GM23338 (cell line): Measurements from ENCODE around the gene CR2. TPM values are rescaled to one million over a fixed set of nuclear protein-coding genes. Genes with fewer than 3 reads are reported as not detected.

Experiments
- ATAC-seq: fragments of 200-7000 bp; cut with Tn5 transposase; 3 replicates; pipeline ENCODE4 v1.9.1; 2020
- DNase-seq: peaks from one replicate; pipeline ENCODE4 v3.0.0-alpha.2; 2015; ENCODE audit warnings: low spot score
- H2AFZ ChIP-seq: fragments of 200-600 bp; sonication (generic); 2 replicates; pipeline ENCODE4 v1.8.0; 2016; ENCODE audit warnings: antibody characterized with exemption, mild to moderate bottlenecking, moderate library complexity
- H3F3A ChIP-seq: fragments of 200-600 bp; sonication (generic); replicated peaks from 2 replicates; pipeline ENCODE4 v1.8.0; 2017; ENCODE audit warnings: antibody characterized with exemption, mixed run types, low read depth
- H3K27ac ChIP-seq: fragments of 200-600 bp; sonication (generic); 2 replicates; pipeline ENCODE4 v1.6.1; 2016; ENCODE audit warnings: low read depth
- H3K27me3 ChIP-seq: fragments of 200-600 bp; sonication (generic); 2 replicates; pipeline ENCODE4 v1.8.0; 2016; ENCODE audit warnings: mild to moderate bottlenecking, mixed run types, moderate library complexity; ENCODE audit not compliant: insufficient read depth
- H3K36me3 ChIP-seq: fragments of 200-600 bp; sonication (generic); 2 replicates; pipeline ENCODE4 v1.8.0; 2016; ENCODE audit warnings: mild to moderate bottlenecking; ENCODE audit not compliant: insufficient read depth
- H3K4me1 ChIP-seq: fragments of 200-600 bp; sonication (generic); 2 replicates; pipeline ENCODE4 v1.8.0; 2016; ENCODE audit warnings: mild to moderate bottlenecking, moderate library complexity; ENCODE audit not compliant: insufficient read depth
- H3K4me2 ChIP-seq: fragments of 200-600 bp; sonication (generic); 2 replicates; pipeline ENCODE4 v1.7.1; 2017; ENCODE audit warnings: mixed run types
- H3K4me3 ChIP-seq: fragments of 200-600 bp; sonication (generic); 2 replicates; pipeline ENCODE4 v1.6.1; 2016; ENCODE audit warnings: mixed run types
- H3K79me2 ChIP-seq: fragments of 200-600 bp; sonication (generic); replicated peaks from 2 replicates; pipeline ENCODE4 v1.8.0; 2017; ENCODE audit warnings: mild to moderate bottlenecking; ENCODE audit not compliant: insufficient read depth
- H3K9me2 ChIP-seq: fragments of 200-600 bp; sonication (generic); 2 replicates; pipeline ENCODE4 v1.8.0; 2017; ENCODE audit not compliant: insufficient read depth
- H4K20me1 ChIP-seq: fragments of 200-600 bp; sonication (generic); replicated peaks from 2 replicates; pipeline ENCODE4 v1.8.0; 2017; ENCODE audit warnings: mild to moderate bottlenecking; ENCODE audit not compliant: insufficient read depth
- H3K27ac Mint-ChIP-seq: 2 replicates; pipeline ENCODE4 v1.8.0; 2020; ENCODE audit warnings: inconsistent platforms, mild to moderate bottlenecking, moderate library complexity, mixed read lengths
- H3K27me3 Mint-ChIP-seq: 3 replicates; pipeline ENCODE4 v1.8.0; 2022; ENCODE audit warnings: low read depth, mild to moderate bottlenecking, moderate library complexity, mixed read lengths, inconsistent platforms; ENCODE audit not compliant: insufficient read depth, poor library complexity
- H3K36me3 Mint-ChIP-seq: 3 replicates; pipeline ENCODE4 v1.8.0; 2021; ENCODE audit warnings: low read depth, mild to moderate bottlenecking, inconsistent platforms, moderate library complexity, mixed read lengths
- H3K4me1 Mint-ChIP-seq: 3 replicates; pipeline ENCODE4 v1.8.0; 2020; ENCODE audit warnings: mild to moderate bottlenecking, inconsistent platforms, mixed read lengths
- H3K4me3 Mint-ChIP-seq: 3 replicates; pipeline ENCODE4 v1.8.0; 2021; ENCODE audit warnings: moderate library complexity, mild to moderate bottlenecking, inconsistent platforms, mixed read lengths
- H3K9me3 Mint-ChIP-seq: 3 replicates; pipeline ENCODE4 v1.8.0; 2020; ENCODE audit warnings: moderate library complexity, mild to moderate bottlenecking, inconsistent platforms, mixed read lengths
- CTCF ChIP-seq, 2 experiments: fragments of 200-600 bp in 1 of 2; sonication (generic) in 1 of 2; conservative IDR thresholded peaks; 2 replicates each; pipeline versions ENCODE4 v1.5.1 to v1.6.1; 2016 to 2017; ENCODE audit warnings: antibody characterized with exemption in 2 of 2, low read depth in 2 of 2, mild to moderate bottlenecking in 2 of 2, moderate library complexity in 1 of 2
- POLR2AphosphoS5 ChIP-seq: IDR thresholded peaks from 2 replicates; pipeline ENCODE4 v1.6.1; 2016; ENCODE audit warnings: antibody characterized with exemption, low read depth
- STAT1 ChIP-seq: IDR thresholded peaks from one replicate; pipeline ENCODE4 v1.6.1; 2016; ENCODE audit warnings: antibody characterized with exemption; ENCODE audit not compliant: unreplicated experiment
- polyA plus RNA-seq: library from polyadenylated mRNA; unstranded; fragments of >200 nt; fragmentation: Nextera tagmentation; extraction: Ambion mirVana; gene quantifications from 2 replicates; pipeline ENCODE4 v1.2.1, GENCODE V29; 2016
- total RNA-seq: library from RNA; depleted of rRNA; stranded (reverse); fragments of >200 nt; shearing (Covaris generic); gene quantifications from 2 replicates; pipeline ENCODE4 v1.2.3, GENCODE V29; 2014
- TF ChIP-seq, protein P1 (sequence below): fragments of 250-450 bp; sonication (Bioruptor Pico); IDR thresholded peaks from 2 replicates; pipeline ENCODE4 v1.5.0; 2020; ENCODE audit warnings: mild to moderate bottlenecking, moderate library complexity

The CR2 gene
- total and polyA plus RNA-seq, 2 experiments from 2014 or later, result 2.7 to 5.4 TPM

DNA sequence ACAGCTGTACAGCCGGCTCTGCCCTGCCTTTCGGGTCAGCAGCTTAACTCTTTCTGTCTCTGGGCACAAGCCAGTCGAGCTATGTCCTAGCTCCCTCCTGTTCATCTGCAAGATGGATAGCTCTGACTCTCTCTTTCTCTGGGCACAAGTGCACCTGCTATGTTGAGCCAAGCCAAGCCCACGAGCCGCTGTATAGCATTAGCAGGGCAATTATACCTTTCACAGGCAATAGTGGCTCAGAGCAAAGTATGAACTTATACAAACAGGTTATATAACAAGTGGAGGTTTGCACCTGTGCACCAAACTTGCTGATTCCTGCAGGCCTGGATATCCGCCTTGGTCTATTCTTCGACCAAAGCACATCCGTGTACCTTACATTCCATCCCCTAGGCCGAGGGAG, 33.0 kb upstream of the CR2 start:
- Histone ChIP-seq H3K27ac (no peak overlapping the region), H3K36me3 (no peaks in the 10 kb centered on the region), H4K20me1 (no peaks in the 10 kb centered on the region), H3K4me2 (no peak overlapping the region), H2AFZ (no peak overlapping the region), H3K27me3 (no peaks in the 10 kb centered on the region), H3F3A (no peaks in the 10 kb centered on the region), H3K4me3 (no peak overlapping the region), H3K9me2 (no peaks in the 10 kb centered on the region), H3K4me1 (no peaks in the 10 kb centered on the region; the same call in 1 of the 2 replicates), H3K79me2 (no peaks in the 10 kb centered on the region)
- Mint-ChIP-seq H3K4me3 (no peak overlapping the region), H3K36me3 (no peaks in the 10 kb centered on the region), H3K9me3 (no peaks in the 10 kb centered on the region), H3K27me3 (peaks cover 4% of the 10 kb centered on the region), H3K27ac (no peak overlapping the region), H3K4me1 (peaks cover 11% of the 10 kb centered on the region)
- DNase-seq (no peak), ATAC-seq (no peak)
- no peak for TF ChIP-seq POLR2AphosphoS5
- TF ChIP-seq, protein P1, sequence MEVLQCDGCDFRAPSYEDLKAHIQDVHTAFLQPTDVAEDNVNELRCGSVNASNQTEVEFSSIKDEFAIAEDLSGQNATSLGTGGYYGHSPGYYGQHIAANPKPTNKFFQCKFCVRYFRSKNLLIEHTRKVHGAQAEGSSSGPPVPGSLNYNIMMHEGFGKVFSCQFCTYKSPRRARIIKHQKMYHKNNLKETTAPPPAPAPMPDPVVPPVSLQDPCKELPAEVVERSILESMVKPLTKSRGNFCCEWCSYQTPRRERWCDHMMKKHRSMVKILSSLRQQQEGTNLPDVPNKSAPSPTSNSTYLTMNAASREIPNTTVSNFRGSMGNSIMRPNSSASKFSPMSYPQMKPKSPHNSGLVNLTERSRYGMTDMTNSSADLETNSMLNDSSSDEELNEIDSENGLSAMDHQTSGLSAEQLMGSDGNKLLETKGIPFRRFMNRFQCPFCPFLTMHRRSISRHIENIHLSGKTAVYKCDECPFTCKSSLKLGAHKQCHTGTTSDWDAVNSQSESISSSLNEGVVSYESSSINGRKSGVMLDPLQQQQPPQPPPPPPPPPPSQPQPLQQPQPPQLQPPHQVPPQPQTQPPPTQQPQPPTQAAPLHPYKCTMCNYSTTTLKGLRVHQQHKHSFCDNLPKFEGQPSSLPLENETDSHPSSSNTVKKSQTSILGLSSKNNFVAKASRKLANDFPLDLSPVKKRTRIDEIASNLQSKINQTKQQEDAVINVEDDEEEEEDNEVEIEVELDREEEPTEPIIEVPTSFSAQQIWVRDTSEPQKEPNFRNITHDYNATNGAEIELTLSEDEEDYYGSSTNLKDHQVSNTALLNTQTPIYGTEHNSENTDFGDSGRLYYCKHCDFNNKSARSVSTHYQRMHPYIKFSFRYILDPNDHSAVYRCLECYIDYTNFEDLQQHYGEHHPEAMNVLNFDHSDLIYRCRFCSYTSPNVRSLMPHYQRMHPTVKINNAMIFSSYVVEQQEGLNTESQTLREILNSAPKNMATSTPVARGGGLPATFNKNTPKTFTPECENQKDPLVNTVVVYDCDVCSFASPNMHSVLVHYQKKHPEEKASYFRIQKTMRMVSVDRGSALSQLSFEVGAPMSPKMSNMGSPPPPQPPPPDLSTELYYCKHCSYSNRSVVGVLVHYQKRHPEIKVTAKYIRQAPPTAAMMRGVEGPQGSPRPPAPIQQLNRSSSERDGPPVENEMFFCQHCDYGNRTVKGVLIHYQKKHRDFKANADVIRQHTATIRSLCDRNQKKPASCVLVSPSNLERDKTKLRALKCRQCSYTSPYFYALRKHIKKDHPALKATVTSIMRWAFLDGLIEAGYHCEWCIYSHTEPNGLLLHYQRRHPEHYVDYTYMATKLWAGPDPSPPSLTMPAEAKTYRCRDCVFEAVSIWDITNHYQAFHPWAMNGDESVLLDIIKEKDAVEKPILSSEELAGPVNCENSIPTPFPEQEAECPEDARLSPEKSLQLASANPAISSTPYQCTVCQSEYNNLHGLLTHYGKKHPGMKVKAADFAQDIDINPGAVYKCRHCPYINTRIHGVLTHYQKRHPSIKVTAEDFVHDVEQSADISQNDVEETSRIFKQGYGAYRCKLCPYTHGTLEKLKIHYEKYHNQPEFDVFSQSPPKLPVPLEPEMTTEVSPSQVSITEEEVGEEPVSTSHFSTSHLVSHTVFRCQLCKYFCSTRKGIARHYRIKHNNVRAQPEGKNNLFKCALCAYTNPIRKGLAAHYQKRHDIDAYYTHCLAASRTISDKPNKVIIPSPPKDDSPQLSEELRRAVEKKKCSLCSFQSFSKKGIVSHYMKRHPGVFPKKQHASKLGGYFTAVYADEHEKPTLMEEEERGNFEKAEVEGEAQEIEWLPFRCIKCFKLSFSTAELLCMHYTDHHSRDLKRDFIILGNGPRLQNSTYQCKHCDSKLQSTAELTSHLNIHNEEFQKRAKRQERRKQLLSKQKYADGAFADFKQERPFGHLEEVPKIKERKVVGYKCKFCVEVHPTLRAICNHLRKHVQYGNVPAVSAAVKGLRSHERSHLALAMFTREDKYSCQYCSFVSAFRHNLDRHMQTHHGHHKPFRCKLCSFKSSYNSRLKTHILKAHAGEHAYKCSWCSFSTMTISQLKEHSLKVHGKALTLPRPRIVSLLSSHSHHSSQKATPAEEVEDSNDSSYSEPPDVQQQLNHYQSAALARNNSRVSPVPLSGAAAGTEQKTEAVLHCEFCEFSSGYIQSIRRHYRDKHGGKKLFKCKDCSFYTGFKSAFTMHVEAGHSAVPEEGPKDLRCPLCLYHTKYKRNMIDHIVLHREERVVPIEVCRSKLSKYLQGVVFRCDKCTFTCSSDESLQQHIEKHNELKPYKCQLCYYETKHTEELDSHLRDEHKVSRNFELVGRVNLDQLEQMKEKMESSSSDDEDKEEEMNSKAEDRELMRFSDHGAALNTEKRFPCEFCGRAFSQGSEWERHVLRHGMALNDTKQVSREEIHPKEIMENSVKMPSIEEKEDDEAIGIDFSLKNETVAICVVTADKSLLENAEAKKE (CRISPR knock-in tag), result no peak
- TF ChIP-seq STAT1, result no peak

- Histone ChIP-seq H3K4me3 (peak overlapping the region; percentile 40), H3K27ac (no peak overlapping the region), H4K20me1 (no peaks in the 10 kb centered on the region), H3K27me3 (no peaks in the 10 kb centered on the region), H3F3A (no peaks in the 10 kb centered on the region), H3K9me2 (0 out of 2 replicates have a peak, but pooled peaks cover 3% of the 10 kb centered on the region), H3K36me3 (peaks cover 5% of the 10 kb centered on the region; the same call in 1 of the 2 replicates), H3K4me2 (peak overlapping the region; percentile 44), H3K79me2 (no peaks in the 10 kb centered on the region), H2AFZ (peak overlapping the region; percentile 20), H3K4me1 (no peaks in the 10 kb centered on the region; the same call in 1 of the 2 replicates)
- H3K27ac Mint-ChIP-seq, result no peak overlapping the region
- peaks cover 4% of the 10 kb centered on the region for H3K27me3 Mint-ChIP-seq
- H3K36me3 Mint-ChIP-seq, result peaks cover 11% of the 10 kb centered on the region; the same call in 2 of the 3 replicates
- peak; percentile 67 for DNase-seq
- peak overlapping the region; percentile 59; the same call in 2 of the 3 replicates for H3K4me3 Mint-ChIP-seq
- ATAC-seq, result peak; percentile 89
- TF ChIP-seq STAT1 (no peak), CTCF (conservative IDR thresholded peaks at IDR 0.05; ENCODE audit: low read depth in 2 of 2) (peak in 1 of 2 experiments; percentile 38; a peak in 2 of 4 replicates)
- peaks cover 12% of the 10 kb centered on the region for H3K9me3 Mint-ChIP-seq
- H3K4me1 Mint-ChIP-seq, result peaks cover 8% of the 10 kb centered on the region; the same call in 2 of the 3 replicates
Observed at GRCh38 chr1:207423560-207424292, 30.4 kb upstream of the CR2 start.
